ENCODE data around the gene AMFR.

The AMFR gene

GRCh38 chr16:56330476-56330875, 94.9 kb downstream of the AMFR start:
- DNase-seq (ENCODE audit: low read depth), result no peak

GRCh38 chr16:56329887-56330286, 95.5 kb downstream of the AMFR start:
- no peak for DNase-seq (ENCODE audit: low read depth)

DNA sequence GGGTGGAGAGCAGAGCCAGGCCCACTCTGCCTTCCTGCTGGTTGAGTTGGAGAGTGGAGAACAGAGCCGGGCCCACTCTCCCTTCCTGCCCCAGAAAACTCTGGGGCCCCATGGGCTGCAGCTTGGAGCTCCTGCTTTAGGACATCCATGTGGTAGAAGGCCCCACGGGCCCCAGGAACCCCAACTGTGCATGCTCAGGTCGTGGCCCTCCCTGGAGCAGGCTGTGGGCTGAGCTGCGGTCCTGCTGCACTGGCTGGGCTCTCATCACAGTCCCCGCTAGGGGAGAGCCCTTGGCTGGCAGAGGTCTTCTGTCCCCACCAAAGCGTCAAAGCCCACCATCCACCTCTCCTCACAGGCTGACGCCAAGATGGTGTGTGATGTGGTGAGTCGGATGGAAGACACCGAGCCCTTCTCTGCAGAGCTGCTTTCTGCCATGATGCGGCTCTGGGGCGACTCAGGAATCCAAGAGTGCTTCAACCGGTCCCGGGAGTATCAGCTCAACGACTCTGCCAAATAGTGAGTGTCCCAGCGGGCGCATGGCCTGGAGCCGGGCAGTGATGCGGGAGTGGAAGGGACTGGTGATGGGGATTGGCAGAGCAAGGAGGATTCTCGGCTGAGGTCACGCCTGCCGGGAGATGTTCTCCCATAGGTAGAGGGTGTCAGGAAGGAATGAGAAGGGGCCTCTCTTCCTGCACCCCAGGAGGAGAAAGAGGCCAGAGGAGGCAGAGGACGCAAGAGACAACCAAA, 96.9 kb downstream of the AMFR start:
- DNase-seq (ENCODE audit: low read depth), result no peak

DNA sequence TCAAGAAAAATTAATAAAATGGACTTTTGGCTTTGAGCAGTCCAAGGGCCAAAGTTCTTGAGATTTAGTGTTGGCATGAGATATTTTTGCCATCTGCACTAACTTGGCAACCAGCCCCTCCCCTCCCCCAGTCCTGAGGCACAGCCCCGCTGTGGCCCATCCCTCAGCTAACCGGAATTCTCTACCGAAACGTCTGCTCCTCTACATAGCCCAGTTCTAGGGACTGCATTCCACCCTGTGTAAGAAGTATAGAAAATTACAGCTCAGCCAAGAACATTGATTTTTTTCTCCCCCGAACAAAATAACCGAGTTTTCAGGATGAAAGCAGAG, 97.5 kb downstream of the AMFR start:
- no peak for DNase-seq (ENCODE audit: low read depth)

DNA sequence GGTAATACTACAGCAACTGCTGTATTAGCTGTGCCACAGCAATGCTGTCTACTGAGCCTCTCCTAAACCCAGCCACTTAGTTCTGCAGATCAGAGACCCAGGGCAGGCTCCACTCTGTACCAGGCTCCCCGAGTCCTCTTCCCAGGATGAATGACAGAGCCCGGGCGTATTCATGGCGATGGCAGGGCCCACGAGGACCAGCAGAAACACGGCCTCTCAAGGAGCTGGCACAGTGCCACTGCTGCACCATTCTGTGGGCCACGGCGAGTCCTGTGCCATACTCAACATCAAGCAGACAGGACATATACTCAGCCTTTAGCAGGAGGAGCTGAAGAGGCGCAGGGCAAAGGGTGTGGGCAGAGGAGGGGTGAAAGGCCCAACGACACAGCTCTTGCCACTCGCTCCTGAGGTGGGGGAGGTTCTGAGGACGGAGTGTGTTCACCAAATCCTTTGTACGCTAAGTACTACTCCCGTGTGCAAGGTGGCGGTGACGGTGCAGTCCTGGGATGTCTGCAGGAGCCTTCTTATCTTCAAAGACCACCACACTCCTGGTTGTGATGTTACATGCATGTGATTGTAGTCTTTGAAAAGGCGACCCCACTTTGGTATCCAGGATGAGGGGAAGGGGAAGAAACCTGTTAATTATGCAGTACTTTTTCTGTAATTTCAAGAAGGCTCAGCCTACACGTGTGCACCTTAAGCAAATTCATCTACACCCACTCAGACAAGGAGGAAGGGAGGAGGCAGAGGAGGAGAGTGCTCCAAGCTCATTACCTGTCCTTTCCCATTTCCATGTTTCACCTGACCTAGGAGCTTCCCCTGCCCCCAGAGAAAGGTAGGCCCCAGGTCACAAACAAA, 98.0 kb downstream of the AMFR start:
- DNase-seq (ENCODE audit: low read depth), result no peak

- DNase-seq (ENCODE audit: low read depth), result no peak
Measured at GRCh38 chr16:56325956-56326355, 99.4 kb downstream of the AMFR start.

- DNase-seq (ENCODE audit: low read depth), result no peak
Measured at GRCh38 chr16:56324406-56324805, 100.9 kb downstream of the AMFR start.

- DNase-seq (ENCODE audit: low read depth), result no peak
Measured at GRCh38 chr16:56321571-56321970, 103.8 kb downstream of the AMFR start.

- DNase-seq (ENCODE audit: low read depth), result no peak
Measured at GRCh38 chr16:56320811-56321558, 104.4 kb downstream of the AMFR start.

GRCh38 chr16:56320056-56320455, 105.3 kb downstream of the AMFR start:
- no peak for DNase-seq (ENCODE audit: low read depth)

DNA sequence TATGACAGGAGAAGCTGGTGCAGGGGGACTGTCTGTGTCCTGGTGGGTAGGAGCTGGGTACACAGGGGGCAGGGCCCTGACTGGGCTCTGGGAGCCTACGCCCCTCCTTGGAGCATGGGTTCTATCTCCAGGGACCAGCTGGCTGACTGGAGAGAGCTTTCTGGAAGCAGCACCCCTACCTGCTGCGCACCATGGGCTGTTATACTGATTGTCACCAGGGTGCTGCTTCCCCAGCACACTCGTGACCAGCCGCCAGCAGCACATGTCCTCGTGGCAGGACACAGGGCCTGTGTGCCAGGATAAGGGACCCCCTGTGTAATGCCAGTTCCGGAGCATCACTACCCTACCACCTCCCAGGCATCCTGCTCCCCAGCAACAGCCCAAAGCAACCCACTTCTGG, 106.0 kb downstream of the AMFR start:
- no peak for DNase-seq (ENCODE audit: low read depth)

DNA sequence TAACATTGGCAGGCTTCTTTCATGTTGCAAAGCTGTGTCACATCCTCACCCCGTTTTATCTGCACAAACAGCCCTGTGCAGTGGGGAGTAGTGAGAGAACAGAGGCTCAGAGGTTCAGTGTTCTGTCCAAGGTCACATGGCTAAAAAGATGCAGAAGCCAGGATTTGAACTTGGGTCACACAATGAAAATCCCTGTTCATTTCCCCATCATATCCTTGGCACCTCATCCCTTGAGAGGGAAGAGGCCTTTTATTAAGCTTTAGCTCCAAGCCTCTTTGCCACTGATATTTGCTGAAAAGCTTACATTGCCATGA, 106.6 kb downstream of the AMFR start:
- no peak for DNase-seq (ENCODE audit: low read depth)

- DNase-seq (ENCODE audit: low read depth), result peak; percentile 33
Measured at GRCh38 chr16:56317998-56318826, 107.1 kb downstream of the AMFR start.

GRCh38 chr16:56316545-56316944, 108.8 kb downstream of the AMFR start:
- no peak for DNase-seq (ENCODE audit: low read depth)

DNA sequence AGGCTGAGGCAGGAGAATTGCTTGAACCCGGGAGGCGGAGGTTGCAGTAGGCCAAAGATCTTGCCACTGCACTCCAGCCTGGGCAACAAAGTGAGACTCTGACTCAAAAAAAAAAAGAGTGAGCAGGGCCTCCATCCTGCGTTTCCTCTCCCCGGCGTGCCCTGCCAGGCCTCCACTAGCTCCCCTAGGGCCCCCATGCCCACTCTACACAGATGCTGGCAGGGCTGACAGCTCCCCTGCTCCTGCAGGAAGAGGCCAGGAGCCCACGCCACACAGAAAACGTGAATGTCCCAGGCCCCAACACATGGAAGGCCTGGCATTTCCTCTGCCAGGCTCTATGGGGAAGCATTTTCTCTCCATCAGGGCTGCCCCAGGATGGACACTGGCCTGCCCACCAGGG, 109.4 kb downstream of the AMFR start:
- DNase-seq (ENCODE audit: low read depth), result no peak

- no peak for DNase-seq (ENCODE audit: low read depth)
Measured at GRCh38 chr16:56314244-56314850, 111.0 kb downstream of the AMFR start.

DNA sequence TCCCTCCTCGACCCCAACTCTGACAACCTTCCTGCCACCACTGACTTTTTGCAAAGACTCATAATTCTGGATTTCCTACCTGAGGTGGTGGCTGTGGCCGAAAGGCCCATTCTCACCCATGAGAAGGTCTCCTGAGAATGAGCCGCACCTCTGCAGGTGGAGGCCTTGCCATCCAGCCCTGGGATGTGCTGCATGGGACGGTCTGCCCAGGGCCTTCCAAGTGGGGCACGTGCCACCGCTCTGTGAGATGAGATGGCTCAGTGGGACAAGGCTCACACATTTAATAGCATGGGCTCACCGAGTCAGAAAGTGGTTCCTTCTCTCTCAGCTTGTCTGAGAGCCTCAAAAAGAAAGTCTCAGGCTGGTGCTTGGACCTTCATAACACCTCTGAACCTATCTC, 112.8 kb downstream of the AMFR start:
- DNase-seq (ENCODE audit: low read depth), result no peak

DNA sequence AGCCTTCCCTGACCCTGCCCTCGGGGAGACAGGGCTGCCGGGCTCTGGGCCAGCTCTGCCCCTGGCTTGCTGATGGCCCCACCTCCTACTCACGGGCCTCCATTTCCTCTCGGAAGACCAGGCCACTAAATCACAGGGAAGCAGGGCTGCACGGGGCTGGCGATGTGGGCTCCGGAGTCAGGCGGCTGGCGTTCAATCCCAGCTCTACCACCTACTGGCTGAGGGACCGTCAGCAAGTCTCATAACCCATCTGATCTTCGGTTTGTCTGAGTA, 113.4 kb downstream of the AMFR start:
- no peak for DNase-seq (ENCODE audit: low read depth)

All from HS-27A (cell line).